Measurements from ENCODE around the gene CMTM2. TPM values are rescaled to one million over a fixed set of nuclear protein-coding genes. Genes with fewer than 3 reads are reported as not detected.
A peak's percentile ranks its signal among the peaks of the same experiment; 100 is the strongest.

The CMTM2 gene
- total RNA-seq, 2 donors from 2014 or later = not detected

DNA sequence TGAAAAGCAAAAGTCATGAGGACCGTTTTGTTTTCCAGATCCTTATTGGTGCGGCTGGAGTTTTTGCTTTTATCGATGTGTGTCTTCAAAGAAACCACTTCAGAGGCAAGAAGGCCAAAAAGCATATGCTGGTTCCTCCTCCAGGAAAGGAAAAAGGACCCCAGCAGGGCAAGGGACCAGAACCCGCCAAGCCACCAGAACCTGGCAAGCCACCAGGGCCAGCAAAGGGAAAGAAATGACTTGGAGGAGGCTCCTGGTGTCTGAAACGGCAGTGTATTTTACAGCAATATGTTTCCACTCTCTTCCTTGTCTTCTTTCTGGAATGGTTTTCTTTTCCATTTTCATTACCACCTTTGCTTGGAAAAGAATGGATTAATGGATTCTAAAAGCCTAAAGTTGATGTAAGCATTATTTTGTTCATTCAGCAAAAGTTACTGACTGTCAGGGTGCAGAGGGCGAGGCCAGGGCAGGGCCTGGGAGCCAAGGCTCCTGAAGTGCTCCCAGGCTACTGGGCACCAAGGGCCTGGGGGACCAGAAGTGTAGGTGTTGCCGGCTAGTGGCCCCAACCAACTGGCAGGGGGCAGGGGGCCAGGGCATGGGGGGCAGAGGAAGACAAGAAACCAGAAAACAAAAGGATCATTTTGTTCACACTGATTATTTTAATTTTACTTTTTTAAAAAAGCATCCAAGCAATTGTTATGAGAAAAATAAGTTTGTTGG is 8.8 kb downstream of the CMTM2 start:
- no peak for DNase-seq
- Histone ChIP-seq H3K4me1 (no peaks in the 10 kb centered on the region), H3K36me3 (replicated peaks in 1 of 2; ENCODE audit: insufficient read depth in 1 of 2, low read depth in 2 of 2) (no peaks in the 10 kb centered on the region), H3K9me3 (no peaks in the 10 kb centered on the region), H3K27me3 (no peaks in the 10 kb centered on the region), H3K4me3 (no peak overlapping the region), H3K27ac (no peak overlapping the region)
- no peak for ATAC-seq
- WGBS, 2 donors = 76 to 82% methylated on average over 7 of the region's 7 CpGs
- intact Hi-C loops (cut with DNase I) = no loop called here
- TF ChIP-seq, protein P1, sequence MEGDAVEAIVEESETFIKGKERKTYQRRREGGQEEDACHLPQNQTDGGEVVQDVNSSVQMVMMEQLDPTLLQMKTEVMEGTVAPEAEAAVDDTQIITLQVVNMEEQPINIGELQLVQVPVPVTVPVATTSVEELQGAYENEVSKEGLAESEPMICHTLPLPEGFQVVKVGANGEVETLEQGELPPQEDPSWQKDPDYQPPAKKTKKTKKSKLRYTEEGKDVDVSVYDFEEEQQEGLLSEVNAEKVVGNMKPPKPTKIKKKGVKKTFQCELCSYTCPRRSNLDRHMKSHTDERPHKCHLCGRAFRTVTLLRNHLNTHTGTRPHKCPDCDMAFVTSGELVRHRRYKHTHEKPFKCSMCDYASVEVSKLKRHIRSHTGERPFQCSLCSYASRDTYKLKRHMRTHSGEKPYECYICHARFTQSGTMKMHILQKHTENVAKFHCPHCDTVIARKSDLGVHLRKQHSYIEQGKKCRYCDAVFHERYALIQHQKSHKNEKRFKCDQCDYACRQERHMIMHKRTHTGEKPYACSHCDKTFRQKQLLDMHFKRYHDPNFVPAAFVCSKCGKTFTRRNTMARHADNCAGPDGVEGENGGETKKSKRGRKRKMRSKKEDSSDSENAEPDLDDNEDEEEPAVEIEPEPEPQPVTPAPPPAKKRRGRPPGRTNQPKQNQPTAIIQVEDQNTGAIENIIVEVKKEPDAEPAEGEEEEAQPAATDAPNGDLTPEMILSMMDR (IDR thresholded peaks at IDR 0.05) = no peak
- no peak for TF ChIP-seq POLR2A (IDR thresholded peaks at IDR 0.05)

DNA sequence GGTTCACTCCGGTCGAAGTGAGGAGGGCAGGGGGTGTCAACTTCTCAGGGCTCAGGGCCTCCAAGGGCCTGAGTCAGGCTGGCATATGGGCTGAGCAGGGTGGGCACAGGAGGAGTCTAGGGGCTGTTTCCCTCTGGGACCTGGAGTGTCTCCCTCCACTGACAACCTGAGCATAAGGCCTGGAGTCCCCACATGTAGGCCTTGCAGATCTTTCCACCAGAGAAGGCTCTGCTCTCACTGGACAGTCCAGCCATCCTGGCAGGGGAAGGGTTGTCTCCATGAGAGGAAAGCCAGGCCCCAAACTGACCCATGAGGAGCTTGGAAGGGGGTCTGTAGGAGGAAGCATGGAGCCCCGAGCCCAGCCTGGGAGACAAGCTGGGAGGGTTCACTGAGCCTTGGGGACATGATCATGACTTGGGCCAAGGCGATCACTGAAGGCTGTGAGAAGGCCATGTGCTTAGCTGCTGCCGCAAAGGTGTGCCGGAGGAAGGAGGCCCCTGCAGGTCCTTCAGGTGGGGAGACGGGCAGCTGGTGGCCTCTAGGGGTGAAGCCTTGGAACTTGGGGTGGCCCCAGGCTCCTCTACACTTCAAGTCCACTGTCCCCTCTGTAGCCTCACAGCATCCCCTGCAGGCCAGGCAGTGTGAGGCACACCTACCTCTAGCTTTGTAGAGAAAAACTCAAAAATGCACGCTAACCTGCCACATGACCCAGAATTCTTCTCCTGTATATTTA is 9.9 kb downstream of the CMTM2 start:
- H3K9me3 ChIP-seq = no peaks in the 10 kb centered on the region
- no peaks in the 10 kb centered on the region for H3K36me3 ChIP-seq (replicated peaks in 1 of 2; ENCODE audit: insufficient read depth in 1 of 2, low read depth in 2 of 2)
- H3K4me3 ChIP-seq = no peak overlapping the region
- no peaks in the 10 kb centered on the region for H3K4me1 ChIP-seq
- no peak overlapping the region for H3K27ac ChIP-seq
- H3K27me3 ChIP-seq = no peaks in the 10 kb centered on the region
- 87 to 88% methylated on average over 6 to 8 of the region's 8 CpGs for WGBS, 2 donors
- ATAC-seq = no peak
- TF ChIP-seq, protein P1 (IDR thresholded peaks at IDR 0.05) = peak in 6 of 7 experiments; percentile 14 to 60 (median 41)
- no peak for TF ChIP-seq POLR2A (IDR thresholded peaks at IDR 0.05)
- peak in 2 of 4 donors; percentile 38 to 51 for DNase-seq
- intact Hi-C loops (cut with DNase I) = no loop called here

DNA sequence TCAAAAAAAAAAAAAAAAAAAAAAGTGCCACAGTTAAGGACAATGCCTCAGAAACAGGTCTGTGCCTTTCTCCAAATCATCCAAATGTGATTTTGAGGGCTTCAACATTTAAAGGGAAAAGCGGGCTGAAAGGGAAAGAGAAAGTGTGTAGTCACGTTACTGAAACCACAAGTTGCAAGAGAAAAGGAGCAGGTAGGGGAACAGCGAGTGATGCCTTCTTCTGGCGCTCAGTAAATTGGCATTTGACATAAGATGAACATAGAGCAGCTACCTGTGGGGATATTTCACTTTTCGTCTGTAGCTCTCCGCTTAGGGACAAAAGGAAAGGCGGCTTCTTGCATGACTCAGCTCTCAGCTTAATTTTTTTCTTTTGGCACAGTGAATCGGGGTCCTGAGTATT is 11.1 kb downstream of the CMTM2 start:
- no peak for DNase-seq
- H3K4me1 ChIP-seq = no peaks in the 10 kb centered on the region
- no peak overlapping the region for H3K27ac ChIP-seq
- no peak for ATAC-seq
- no peaks in the 10 kb centered on the region for H3K27me3 ChIP-seq
- no peaks in the 10 kb centered on the region for H3K9me3 ChIP-seq
- intact Hi-C loops (cut with DNase I) = no loop called here
- no peaks in the 10 kb centered on the region for H3K36me3 ChIP-seq (replicated peaks in 1 of 2; ENCODE audit: insufficient read depth in 1 of 2, low read depth in 2 of 2)
- WGBS, 2 donors = 69 to 92% methylated on average over 8 of the region's 8 CpGs
- TF ChIP-seq POLR2A (IDR thresholded peaks at IDR 0.05) = no peak
- TF ChIP-seq, protein P1 (IDR thresholded peaks at IDR 0.05) = no peak
- H3K4me3 ChIP-seq = no peak overlapping the region

DNA sequence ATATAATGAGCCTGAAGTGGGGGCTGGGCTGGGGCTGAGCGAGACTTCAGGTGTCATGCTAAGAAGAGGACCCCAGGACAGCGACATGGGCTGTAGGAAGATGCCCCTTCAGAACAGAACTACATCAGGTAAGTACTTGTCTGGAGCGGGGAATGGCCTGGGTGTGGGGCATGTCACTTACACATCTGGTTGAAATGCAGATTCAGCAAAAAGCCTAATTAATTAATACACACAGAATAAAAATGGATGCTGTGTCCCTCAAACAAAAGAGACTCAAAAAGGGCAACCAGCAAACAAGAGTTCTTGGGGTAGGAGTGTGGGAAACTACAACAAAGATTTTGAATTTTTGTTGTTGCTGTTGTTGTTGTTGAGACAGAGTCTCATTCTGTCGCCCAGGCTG is 11.8 kb downstream of the CMTM2 start:
- 92 to 95% methylated on average over 4 of the region's 4 CpGs for WGBS, 2 donors
- TF ChIP-seq, protein P1 (IDR thresholded peaks at IDR 0.05) = no peak
- no peak for TF ChIP-seq POLR2A (IDR thresholded peaks at IDR 0.05)
- no peaks in the 10 kb centered on the region for H3K4me1 ChIP-seq
- no peaks in the 10 kb centered on the region for H3K27me3 ChIP-seq
- H3K27ac ChIP-seq = no peak overlapping the region
- intact Hi-C loops (cut with DNase I) = no loop called here
- DNase-seq (no peak), ATAC-seq (no peak)
- no peaks in the 10 kb centered on the region for H3K36me3 ChIP-seq (replicated peaks in 1 of 2; ENCODE audit: insufficient read depth in 1 of 2, low read depth in 2 of 2)
- no peaks in the 10 kb centered on the region for H3K9me3 ChIP-seq
- H3K4me3 ChIP-seq = no peak overlapping the region
